Measurements from ENCODE around the gene ANXA6.
A peak's percentile ranks its signal among the peaks of the same experiment; 100 is the strongest.

Gene ANXA6

DNA sequence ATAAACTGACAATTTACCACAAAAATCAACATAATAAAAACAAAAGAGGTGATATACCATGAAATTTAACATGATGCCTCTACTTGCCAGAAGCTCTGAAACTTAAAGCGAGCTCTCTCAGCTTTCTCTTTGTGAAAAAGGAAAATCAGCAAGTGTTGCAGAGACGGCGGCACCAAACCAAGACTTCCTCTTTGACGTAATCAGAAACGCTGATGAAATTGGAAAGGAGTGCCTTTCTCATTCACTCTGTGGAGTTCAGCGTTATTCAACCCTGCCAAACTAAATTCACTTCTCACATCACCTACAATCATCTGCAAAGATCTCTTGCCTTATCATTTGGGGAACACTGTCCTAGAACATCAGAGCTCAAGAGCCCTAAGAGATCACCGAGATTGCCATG is 32.2 kb downstream of the ANXA6 start:
- no peak for DNase-seq

GRCh38 chr5:151123897-151124751 is 33.5 kb downstream of the ANXA6 start:
- no peak for DNase-seq

- DNase-seq = no peak
Observed at GRCh38 chr5:151122828-151123227, 34.8 kb downstream of the ANXA6 start.

- no peak for DNase-seq
Observed at GRCh38 chr5:151121665-151122064, 35.9 kb downstream of the ANXA6 start.

DNA sequence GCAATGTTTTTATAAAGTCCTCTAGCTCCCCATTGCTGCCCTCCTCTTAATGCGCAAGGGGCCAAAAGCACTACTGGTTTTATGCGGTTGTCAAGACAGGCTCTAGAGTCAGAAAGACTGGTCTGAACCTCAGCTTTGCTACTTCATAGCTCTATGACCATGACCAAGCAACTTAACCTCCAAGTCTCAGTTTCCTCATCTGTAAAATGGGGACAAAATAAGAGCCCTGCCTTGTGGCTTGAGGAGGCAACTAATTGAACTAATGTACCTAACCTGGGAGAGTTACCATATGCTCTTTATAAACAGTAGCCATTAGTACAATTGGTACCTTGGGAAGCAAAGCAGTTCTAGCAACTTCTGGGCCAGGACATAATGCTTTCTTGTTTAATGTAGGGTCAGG is 36.5 kb downstream of the ANXA6 start:
- no peak for DNase-seq

GRCh38 chr5:151118913-151119575 is 38.5 kb downstream of the ANXA6 start:
- DNase-seq = no peak

- DNase-seq = peak; percentile 9 to 56
Observed at GRCh38 chr5:151115272-151115905, 42.2 kb downstream of the ANXA6 start.

DNA sequence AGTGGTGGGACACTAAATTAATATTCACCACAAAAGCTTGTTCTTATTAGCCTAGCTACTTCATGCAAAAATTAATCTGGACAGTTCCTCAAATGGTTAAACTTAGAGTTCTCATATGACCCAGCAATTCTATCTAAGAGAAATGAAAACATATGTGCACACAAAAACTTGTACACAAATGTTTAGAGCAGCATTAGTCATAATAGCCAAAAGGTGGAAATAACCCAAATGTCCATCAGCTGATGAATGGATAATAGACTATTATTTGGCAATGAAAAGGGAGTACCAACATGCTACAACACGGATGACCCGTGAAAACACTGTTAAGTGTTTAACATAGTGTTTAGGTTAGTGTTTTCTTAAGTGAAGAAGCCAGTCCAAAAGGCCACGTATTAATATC is 43.9 kb downstream of the ANXA6 start:
- DNase-seq = no peak

GRCh38 chr5:151110992-151111391 is 46.6 kb downstream of the ANXA6 start:
- no peak for DNase-seq

DNA sequence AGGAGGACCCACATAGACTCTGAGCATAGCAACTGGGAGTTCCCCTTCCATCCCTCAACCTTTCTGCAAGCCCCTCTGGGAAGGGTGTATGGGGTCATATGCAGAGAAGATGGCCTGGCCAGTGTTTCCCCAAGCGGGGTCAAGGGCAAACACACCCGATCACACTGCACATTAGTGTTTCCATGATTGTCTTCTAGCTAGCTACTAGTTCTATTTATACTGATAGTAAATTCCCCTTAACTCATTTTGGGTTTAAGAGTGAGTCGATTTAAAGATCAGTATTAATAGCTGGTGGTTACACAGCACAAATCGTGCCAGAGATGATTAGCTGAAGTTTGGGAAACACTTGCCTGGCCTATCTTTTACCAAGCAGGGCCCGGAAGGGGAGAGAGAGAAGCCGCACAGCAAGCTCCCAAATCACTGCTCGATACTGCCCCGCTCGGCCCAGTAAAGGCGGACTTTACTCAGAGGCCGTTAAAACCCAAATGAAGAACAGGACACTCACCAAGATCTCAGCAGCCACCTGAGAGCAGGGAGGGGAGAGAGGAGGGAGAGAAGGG is 47.4 kb downstream of the ANXA6 start:
- no peak for DNase-seq

DNA sequence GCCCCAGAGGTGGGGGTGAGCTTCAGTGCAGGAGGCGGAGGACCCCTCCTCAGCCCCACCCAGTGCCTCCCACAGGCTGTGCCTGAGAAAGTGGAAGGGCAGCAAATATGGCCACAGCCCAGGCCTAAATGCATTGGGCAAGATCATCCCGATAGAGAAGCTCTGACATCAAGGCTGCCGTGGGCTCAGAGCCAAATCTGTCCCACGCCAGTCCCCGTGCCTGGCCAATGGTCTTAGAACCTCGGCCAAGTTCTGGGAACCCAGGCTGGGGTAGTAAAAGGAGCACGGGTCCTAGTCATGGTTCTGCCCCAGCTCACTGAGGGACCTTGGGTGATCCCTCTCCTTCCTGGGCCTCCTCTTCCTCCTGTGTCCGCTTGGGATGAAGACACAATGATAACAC is 49.0 kb downstream of the ANXA6 start:
- no peak for DNase-seq

DNA sequence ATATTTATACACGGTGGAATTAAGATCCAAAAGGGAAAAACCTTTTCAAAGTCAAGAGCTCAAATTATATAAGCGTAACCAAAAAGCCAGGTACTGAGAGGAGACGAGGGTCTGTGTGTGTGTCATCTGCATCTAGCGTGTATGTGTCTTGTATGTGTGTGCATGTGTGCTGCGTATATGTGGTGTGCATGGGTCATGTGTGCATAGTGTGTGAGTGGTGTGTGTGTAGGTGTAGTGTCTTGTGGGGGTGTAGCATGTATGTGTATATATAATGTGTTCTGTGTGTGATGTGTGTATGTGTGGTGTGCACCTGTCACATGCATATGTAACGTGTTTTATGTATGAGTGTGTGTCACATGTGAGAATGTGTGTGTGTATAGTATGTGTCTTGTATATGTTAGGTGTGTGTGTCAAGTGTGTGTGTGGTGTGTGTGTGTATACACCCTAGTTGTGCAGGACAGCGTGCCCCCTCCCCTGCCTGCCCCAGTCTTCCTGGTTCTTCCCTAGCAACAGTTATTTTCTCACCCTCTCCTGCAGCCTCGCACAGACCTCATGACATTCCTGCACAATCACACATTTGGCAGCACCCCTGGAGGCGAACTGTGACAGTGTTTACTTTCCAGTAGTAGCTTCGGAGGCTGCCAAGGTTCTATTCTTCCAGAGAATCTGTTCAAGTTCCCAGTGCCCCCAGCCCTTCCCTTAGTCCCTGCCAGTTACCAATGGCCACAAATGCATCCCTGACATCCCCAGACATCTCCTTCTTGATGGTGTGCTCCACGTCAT is 49.6 kb downstream of the ANXA6 start:
- no peak for DNase-seq

DNA sequence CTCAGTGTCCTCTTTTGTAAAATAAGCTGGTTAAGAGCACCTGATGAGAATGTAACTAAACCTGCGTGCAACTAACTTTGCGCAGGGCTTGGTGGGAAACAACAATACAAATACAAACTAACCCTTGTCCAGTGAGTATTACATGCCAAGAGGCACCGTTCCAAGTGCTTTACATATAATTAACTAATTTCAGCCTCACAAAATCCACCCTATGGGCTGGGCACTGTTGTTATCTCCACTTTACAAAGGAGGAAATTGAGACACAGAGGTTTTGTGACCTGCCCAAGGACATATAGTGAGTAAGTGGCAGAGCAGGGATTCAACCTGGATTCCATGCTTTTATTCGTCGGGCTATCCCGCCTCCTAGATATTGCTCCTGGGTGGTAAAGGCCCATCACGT is 50.5 kb downstream of the ANXA6 start:
- DNase-seq = no peak

GRCh38 chr5:151106509-151106908 is 51.1 kb downstream of the ANXA6 start:
- no peak for DNase-seq

DNA sequence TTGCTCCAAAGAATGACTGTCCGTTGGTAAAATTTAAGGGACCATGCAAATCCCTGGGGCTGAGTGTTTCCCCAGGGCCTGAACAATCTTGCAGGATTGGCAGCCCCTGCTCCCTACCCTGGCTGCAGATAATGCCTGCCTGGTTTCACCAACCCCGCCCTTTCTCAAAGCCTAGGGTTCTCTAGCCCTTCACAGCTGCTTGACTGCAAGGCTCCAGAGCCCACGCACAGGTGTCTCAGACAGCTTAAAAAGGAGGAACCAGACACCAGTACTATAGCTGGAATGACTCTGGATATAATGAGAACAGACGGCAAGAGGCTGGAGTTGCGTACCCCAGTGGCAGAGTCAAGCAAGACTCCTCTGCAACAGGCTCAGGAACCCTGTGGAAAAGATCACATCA is 51.5 kb downstream of the ANXA6 start:
- DNase-seq = peak in 1 of 2 experiments; percentile 25

- DNase-seq = no peak
Observed at GRCh38 chr5:151105561-151105960, 52.0 kb downstream of the ANXA6 start.

DNA sequence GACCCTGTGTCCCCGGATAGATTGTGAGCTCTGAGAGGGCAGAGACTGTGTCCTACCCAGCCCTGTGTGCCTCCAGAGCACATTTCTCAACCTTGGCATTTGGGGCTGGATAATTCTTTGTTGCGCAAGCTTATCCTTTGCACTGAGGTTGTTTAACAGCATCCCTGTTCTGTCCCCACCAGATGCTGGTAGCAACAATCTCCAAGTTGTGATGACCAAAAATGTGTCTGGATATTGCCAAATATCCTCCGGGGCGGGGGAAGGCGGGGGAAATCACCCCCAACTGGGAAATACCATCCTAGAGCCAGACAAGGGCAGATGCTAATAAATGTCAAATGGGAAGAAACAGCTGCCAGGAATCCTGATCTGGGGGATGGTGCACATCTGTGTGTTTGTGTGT is 52.8 kb downstream of the ANXA6 start:
- no peak for DNase-seq

DNA sequence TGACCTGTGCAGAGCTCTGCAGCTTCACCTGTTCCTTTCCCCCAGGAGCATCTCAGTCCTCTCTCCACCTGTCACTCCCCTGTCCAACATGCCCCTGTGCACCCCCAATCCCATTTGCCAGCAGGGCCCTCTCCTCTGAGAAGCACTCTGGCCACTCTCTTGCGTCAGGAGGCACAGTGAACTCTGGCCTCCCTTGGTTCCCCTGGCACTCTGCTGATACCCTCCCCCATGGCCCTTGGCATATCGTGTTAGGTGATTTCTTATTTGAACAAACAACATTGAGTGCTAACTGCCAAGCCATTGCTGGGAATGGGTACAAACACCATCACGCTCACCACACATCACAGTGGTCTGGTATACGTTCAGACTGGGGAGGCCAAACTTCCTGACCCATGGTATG is 55.8 kb downstream of the ANXA6 start:
- DNase-seq = no peak

DNA sequence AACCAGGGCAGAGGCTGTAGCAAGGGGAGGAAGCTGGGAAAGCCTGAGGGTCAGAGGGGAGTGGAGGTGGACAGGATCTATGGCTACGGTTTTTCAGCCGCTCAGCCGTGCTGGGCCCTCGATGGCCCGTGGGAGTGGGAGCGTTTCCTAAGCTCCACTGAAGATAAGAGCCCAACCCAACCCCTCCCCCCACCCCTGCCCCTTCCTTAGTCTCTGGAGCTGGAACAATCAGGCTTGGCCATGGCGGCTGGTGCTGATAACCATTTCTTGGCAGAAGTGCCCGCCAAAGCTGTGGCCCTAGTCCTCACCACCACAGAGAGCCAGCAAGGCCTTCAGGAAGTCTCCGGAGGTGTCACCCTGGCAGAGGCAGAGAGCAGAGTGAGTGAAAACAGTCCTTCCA is 56.4 kb downstream of the ANXA6 start:
- no peak for DNase-seq

- no peak for DNase-seq
Observed at GRCh38 chr5:151100681-151101080, 56.9 kb downstream of the ANXA6 start.

DNA sequence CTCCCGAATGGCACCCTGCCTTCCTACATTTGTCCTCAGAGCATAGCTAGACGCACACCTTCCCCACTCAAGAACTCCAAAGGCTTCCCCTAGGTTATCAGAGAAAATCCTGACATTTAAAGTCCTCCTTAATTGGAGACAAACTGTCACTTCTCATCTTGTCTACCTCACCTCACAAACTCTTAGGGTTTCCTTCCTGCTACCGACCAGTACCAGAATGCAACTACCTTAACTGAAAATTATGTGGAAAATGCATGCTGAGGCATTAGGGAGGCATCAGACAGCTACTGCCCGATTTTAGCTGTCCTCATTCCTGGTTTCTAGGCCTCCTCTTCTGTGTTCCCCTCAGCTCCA is 58.8 kb downstream of the ANXA6 start:
- DNase-seq = no peak

DNA sequence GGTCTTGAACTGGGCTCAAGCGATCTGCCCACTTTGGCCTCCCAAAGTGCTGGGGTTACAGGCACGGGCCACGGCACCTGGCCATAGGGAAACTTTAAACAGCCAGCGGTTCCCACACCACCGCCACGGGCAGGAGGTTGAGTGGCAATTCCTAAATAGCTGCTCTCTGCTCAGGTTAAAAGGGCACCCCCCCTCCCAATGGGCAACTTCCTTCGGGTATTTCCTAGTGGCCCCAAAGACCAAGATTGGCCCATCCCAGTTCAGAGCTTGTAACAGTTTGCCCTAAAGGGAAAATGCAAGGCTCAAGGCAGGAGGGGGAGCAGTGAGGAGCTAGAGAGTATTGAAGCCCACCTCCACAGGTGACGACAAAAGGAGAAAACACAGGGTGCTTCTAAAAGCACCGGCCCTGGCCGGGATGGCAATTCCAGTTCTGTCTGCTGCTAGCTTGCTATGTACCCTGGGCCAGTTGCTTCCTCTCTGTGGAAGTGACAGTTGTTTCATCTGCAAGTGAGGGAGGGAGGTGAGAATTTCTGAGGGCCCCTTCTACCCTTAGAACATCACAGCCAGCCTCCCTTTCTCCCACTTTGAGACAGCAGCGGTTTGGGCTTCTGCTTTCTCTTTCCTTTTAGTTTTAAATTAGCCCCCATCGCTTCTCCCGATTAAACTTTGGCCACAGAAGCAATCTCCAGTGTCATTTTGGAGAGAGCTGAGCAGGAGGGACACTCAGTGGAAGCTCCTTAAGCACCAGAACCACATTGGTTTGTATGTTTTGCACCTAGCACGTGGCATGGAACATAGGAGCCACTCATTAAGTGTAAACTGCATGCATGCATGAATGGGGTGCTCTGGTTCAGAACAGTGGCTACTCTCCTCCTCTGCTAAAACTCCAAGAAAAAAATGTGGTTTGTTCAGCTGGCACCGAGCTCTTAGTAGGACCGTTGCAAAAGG is 59.5 kb downstream of the ANXA6 start:
- DNase-seq = no peak
